WI38 (cell line): ENCODE measurements around the gene CTSF.

Experiments used
- H3K4me3 ChIP-seq: 2 replicates; pipeline ENCODE4 v1.5.1; 2011; ENCODE audit warnings: low read depth, mild to moderate bottlenecking, control low read depth, low read length
- TF ChIP-seq, protein P1 (sequence below): IDR thresholded peaks from 2 replicates; pipeline ENCODE4 v1.5.1; 2012; ENCODE audit warnings: low read depth, mild to moderate bottlenecking, control low read depth, low read length

CTSF gene

GRCh38 chr11:66562275-66562674 lies 6.1 kb downstream of the CTSF start:
- H3K4me3 ChIP-seq, result no peak overlapping the region
- TF ChIP-seq, protein P1, sequence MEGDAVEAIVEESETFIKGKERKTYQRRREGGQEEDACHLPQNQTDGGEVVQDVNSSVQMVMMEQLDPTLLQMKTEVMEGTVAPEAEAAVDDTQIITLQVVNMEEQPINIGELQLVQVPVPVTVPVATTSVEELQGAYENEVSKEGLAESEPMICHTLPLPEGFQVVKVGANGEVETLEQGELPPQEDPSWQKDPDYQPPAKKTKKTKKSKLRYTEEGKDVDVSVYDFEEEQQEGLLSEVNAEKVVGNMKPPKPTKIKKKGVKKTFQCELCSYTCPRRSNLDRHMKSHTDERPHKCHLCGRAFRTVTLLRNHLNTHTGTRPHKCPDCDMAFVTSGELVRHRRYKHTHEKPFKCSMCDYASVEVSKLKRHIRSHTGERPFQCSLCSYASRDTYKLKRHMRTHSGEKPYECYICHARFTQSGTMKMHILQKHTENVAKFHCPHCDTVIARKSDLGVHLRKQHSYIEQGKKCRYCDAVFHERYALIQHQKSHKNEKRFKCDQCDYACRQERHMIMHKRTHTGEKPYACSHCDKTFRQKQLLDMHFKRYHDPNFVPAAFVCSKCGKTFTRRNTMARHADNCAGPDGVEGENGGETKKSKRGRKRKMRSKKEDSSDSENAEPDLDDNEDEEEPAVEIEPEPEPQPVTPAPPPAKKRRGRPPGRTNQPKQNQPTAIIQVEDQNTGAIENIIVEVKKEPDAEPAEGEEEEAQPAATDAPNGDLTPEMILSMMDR, result no peak

DNA sequence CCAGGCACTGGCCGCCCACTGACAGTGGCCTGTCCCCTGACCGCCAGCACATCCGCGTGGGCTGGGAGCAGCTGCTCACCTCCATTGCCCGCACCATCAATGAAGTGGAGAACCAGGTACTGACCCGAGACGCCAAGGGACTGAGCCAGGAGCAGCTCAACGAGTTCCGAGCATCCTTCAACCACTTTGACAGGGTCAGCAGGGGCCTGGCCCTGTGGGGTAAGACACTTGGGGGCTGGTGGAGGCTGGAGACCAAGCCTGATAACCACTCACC lies 6.5 kb downstream of the CTSF start:
- H3K4me3 ChIP-seq, result no peak overlapping the region
- TF ChIP-seq, protein P1, result no peak

DNA sequence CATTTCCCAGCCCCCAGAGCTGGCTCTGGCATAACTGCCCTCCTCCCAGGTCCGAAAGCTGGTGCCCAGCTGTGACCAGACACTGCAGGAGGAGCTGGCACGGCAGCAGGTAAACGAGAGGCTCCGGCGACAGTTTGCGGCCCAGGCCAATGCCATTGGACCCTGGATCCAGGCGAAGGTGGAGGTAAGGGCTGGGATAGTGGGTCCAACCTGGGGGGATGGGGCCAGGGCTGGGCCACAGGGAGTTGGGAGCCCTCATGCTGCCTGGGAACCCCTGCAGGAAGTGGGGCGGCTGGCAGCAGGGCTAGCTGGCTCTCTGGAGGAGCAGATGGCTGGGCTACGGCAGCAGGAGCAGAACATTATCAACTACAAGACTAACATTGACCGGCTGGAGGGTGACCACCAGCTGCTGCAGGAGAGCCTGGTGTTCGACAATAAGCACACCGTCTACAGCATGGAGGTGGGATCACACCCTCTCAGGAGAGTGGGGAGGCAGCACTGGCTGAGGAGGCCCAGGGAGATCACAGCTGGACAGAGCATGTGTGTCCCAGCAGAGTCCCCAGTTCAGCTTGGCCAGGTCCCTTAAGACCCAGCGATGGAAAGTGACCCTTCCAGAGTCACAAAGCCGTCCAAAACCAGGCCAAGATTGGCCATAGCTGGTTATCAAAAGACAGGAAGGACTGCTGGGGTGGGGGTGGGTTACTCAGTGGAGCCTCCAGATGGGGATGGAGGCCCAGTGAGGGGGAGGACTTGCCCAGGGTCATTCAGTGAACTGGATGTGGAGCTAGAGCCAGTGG lies 7.0 kb downstream of the CTSF start:
- TF ChIP-seq, protein P1, result no peak
- H3K4me3 ChIP-seq, result no peak overlapping the region

GRCh38 chr11:66559866-66560676 lies 8.3 kb downstream of the CTSF start:
- H3K4me3 ChIP-seq, result no peak overlapping the region
- TF ChIP-seq, protein P1, result no peak

- TF ChIP-seq, protein P1, result no peak
- no peak overlapping the region for H3K4me3 ChIP-seq
Observed at GRCh38 chr11:66559142-66559865, 9.1 kb downstream of the CTSF start.

- TF ChIP-seq, protein P1, result no peak
- H3K4me3 ChIP-seq, result no peak overlapping the region
Observed at GRCh38 chr11:66557733-66558326, 10.6 kb downstream of the CTSF start.
